ENCODE measurements around the gene CADPS2. TPM values are rescaled to one million over a fixed set of nuclear protein-coding genes. Genes with fewer than 3 reads are reported as not detected.

The CADPS2 gene
- total RNA-seq, 1 donor from 2014 or later = 22.0 TPM

- no peak for DNase-seq
Observed at GRCh38 chr7:122442929-122443328, 443.3 kb downstream of the CADPS2 start.

GRCh38 chr7:122438492-122438891 lies 447.8 kb downstream of the CADPS2 start:
- no peak for DNase-seq

GRCh38 chr7:122438006-122438405 lies 448.3 kb downstream of the CADPS2 start:
- no peak for DNase-seq

- no peak for DNase-seq
Observed at GRCh38 chr7:122433765-122434164, 452.5 kb downstream of the CADPS2 start.

GRCh38 chr7:122430710-122431109 lies 455.6 kb downstream of the CADPS2 start:
- DNase-seq = no peak

GRCh38 chr7:122429926-122430325 lies 456.3 kb downstream of the CADPS2 start:
- DNase-seq = no peak

GRCh38 chr7:122425731-122426130 lies 460.5 kb downstream of the CADPS2 start:
- no peak for DNase-seq

GRCh38 chr7:122423591-122423990 lies 462.7 kb downstream of the CADPS2 start:
- no peak for DNase-seq

GRCh38 chr7:122416336-122416735 lies 469.9 kb downstream of the CADPS2 start:
- no peak for DNase-seq

GRCh38 chr7:122415510-122415909 lies 470.8 kb downstream of the CADPS2 start:
- DNase-seq = no peak

DNA sequence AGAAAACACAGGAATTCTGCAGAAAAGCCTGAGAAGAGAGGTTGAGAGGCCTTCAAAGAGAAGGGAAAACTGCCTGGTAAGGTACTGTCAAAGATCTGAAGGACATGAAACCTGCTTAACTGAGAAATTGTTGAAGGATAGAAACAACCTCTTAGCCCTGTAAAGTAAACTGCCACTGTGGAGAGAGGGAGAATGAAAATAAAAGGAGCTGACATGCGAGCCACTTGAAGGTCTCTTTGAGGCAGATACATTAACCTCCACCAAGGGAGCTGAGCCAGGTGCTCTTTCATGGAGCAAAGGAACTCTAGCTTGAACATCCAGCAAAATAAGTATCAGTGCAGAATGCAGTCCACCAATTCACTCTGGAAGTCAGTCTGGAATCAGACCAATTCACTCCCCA lies 472.9 kb downstream of the CADPS2 start:
- no peak for DNase-seq

DNA sequence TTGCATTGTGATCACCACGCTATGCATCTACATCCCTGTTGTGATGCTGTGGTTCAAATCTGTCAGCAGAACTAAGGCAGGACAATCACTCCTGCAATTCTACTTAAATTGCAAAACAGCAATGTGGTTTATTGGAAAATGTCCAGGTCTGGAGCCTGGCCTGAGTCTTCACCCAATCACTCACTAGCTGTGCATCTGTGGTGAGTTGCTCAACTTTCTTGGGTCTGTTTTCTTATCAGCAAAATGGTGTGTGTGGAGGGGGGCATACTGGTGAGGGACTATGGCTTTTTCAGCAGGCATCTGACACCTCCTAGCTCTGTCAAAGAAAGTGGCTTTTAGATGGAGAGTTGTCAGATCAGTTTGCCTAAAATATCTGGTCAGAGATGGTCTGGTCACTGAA lies 473.4 kb downstream of the CADPS2 start:
- peak; percentile 22 for DNase-seq

- no peak for DNase-seq
Observed at GRCh38 chr7:122412441-122412840, 473.8 kb downstream of the CADPS2 start.

DNA sequence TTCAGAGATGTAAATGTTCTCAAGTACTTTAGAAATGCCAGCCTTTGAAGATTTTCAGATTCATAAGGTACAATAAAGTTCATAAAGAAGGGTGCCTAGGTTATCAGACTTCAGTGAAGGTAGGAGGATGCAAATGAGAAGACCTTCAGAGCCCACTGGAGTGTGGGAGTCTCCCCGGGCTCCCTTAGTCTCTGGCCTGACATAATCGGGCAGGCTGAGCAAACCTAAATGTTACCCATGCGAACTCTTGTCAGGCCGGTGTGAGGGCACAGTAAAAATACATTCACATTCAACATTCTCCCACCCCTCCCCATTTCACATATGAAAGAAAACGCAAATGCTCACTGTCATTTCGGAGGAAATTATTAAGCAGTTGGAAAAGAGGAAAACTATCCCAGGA lies 479.1 kb downstream of the CADPS2 start:
- no peak for DNase-seq

DNA sequence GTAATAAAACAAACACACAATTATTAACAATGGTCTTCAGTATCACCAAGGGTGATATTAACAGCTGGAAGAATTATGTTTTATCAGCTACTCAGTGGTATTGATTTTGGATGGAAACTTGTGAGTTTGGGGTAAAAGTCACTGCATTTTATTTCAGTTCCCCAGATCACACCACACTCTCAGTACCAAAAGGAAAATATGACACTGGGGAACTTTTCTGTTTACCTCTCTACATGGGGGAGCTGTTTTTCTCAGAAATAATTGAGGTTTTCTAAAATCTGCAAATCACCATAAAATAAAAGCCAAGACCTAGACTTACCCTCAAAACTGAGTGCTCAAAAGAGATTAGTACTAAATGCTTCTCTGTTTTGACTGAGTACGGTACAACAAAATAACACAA lies 483.1 kb downstream of the CADPS2 start:
- no peak for DNase-seq

DNA sequence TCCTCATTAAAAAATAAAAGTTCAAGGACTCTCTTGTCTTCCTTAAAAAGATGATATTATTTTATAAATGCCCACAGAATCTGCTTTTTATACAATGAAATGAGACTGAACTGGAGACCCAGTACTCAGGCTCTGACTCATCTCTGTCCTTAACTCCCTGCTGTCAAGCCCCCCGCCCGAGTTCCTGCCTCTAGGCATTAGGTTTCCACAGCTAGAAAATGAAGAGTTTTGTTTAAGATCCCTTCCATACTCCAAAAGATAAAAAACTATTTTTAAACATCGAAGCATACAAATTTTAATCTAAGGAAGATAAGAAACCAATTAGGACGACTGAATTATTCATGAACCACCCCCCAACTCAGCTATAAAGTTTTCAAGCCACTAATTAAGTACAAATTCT lies 484.0 kb downstream of the CADPS2 start:
- DNase-seq = no peak

DNA sequence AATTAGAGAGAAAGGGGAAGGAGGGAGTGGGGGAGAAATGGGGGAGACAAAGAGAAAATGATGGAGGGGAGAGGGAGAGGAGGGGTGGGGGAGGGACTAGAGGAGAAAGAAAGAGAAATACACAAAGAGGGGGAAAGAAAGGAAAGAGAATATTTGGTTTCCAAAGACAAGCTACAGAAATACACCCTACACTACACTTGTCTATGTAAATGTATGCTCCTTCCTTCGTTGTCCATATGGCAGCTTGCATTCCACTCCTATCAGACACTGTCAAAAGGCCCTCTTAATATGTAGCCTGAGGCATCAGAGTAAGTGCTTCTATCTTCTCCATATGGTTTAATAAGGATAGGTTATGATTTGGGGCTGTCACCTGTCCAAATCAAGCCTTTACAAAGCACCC lies 488.9 kb downstream of the CADPS2 start:
- no peak for DNase-seq

GRCh38 chr7:122394512-122394911 lies 491.7 kb downstream of the CADPS2 start:
- no peak for DNase-seq

GRCh38 chr7:122384528-122384927 lies 501.7 kb downstream of the CADPS2 start:
- DNase-seq = no peak

GRCh38 chr7:122383934-122384333 lies 502.3 kb downstream of the CADPS2 start:
- DNase-seq = no peak

DNA sequence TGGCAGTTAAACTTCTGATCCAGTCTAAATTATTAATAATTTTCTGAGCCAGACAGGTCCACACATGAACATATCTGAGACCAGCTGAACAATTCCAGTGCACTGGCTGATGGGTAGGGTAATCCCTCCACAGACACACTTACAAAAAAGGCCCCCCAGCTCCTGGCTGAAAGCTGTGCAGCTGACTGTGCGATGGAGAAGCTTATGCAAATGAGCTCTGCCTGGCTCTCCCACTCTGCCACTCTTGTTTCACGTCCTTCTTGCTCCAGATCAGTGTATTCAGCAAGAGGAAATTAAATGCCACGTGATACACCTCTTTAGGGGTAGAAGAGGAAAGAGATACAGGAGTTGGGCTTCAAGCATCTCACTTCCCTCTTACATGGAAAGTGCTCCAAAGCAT lies 505.3 kb downstream of the CADPS2 start:
- DNase-seq = no peak

DNA sequence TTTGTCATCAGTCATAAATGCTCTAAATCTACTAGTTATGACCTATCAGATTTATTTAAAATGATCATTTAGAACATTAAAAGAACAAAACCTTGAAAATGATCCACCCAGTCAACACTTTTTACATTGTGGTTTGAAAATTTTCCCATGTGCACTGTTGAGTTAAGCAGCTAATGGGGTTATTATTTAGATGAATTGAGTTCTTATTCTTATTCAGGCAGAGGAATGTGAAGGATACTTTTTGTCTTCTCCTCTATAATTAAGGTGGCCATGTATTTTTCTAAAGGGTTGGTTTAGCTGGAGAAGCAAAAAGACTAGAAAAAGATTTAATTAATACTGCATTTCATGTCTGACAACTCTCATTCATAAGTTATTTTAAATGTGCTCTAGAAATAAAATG lies 506.8 kb downstream of the CADPS2 start:
- no peak for DNase-seq

DNA sequence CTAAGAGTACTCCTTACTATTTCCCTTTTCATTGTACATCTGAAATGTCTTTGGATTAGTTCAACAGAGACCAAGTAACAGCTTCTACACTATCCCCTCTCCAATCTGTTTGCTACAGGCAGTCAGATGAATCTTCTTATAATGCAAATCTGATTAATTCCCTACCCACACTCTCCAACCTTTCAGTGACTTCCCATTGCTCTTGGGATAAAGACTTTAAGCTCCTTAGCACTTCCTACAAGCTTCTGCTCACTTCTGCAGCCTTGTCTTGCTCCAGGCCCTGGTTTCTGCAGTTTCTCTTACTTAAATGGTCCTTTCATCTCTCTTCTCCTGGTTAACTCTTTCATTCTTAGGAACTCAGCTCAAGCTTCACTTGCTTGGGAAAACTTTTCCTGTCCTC lies 516.5 kb downstream of the CADPS2 start:
- no peak for DNase-seq

- no peak for DNase-seq
Observed at GRCh38 chr7:122364761-122365280, 521.4 kb downstream of the CADPS2 start.

DNA sequence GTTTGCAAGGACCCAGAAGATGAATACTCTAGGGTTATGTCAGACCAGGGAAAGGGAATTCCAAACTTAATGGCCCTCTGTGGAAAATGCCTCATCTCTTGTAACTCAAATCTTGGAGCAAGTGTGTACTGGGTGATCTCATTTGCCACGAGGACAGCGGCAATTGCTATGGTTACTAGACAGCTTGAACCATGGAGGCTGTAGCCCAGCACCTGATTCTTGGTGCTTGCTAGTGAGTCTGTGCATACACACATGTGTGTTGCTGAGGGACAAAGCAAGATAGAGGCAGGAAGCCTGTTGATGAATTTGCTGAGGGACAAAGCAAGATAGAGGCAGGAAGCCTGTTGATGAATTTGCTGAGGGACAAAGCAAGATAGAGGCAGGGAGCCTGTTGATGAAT lies 523.1 kb downstream of the CADPS2 start:
- DNase-seq = no peak

All from tongue (tissue), 2 donors.